Fibroblast of lung (primary cell): Measurements from ENCODE around the gene STX3.

Source experiments
- CTCF ChIP-seq, 2 donors: IDR thresholded peaks in 1 of 2; conservative IDR thresholded peaks in 1 of 2; 1 replicate in 1 of 2; 2 replicates in 1 of 2; pipeline ENCODE4 v1.5.1; 2011 to 2012; ENCODE audit warnings: low read length in 2 of 2, control low read depth in 1 of 2, inconsistent platforms in 1 of 2, low read depth in 1 of 2, mild to moderate bottlenecking in 1 of 2
- EZH2 ChIP-seq: IDR thresholded peaks from 2 replicates; pipeline ENCODE4 v1.5.1; 2012; ENCODE audit warnings: low read length, control low read depth, mild to moderate bottlenecking; ENCODE audit errors: missing control alignments

GRCh38 chr11:59729834-59730233, 25.3 kb upstream of the STX3 start:
- TF ChIP-seq CTCF (conservative IDR thresholded peaks at IDR 0.05 in 1 of 2, IDR thresholded peaks at IDR 0.05 in 1 of 2; ENCODE audit: low read depth in 1 of 2, low read length in 2 of 2) (no peak), EZH2 (no peak)
